Measurements from ENCODE around the gene MMRN2.

MMRN2 gene

GRCh38 chr10:86970162-86970981 is 13.0 kb upstream of the MMRN2 start:
- peak; percentile 36 for DNase-seq

- no peak for DNase-seq
Measured at GRCh38 chr10:86969421-86970041, 12.1 kb upstream of the MMRN2 start.

- no peak for DNase-seq
Measured at GRCh38 chr10:86968994-86969355, 11.6 kb upstream of the MMRN2 start.

GRCh38 chr10:86968271-86968993 is 11.0 kb upstream of the MMRN2 start, which contains the start of gene ADIRF:
Gene ADIRF (plus strand): TSS chr10:86968482. CDS start chr10:86968545, 63 bp downstream.
- peak; percentile 46 for DNase-seq

GRCh38 chr10:86967481-86967941 is 10.1 kb upstream of the MMRN2 start:
- no peak for DNase-seq

- no peak for DNase-seq
Measured at GRCh38 chr10:86965986-86966654, 8.7 kb upstream of the MMRN2 start.

GRCh38 chr10:86964847-86965190 is 7.4 kb upstream of the MMRN2 start:
- DNase-seq, result no peak

- DNase-seq, result no peak
Measured at GRCh38 chr10:86964061-86964846, 6.8 kb upstream of the MMRN2 start.

GRCh38 chr10:86963341-86963919 is 6.0 kb upstream of the MMRN2 start:
- DNase-seq, result no peak

- no peak for DNase-seq
Measured at GRCh38 chr10:86962981-86963310, 5.5 kb upstream of the MMRN2 start.

- DNase-seq, result no peak
Measured at GRCh38 chr10:86962136-86962980, 4.9 kb upstream of the MMRN2 start.

- DNase-seq, result no peak
Measured at GRCh38 chr10:86961481-86962091, 4.2 kb upstream of the MMRN2 start.

- DNase-seq, result no peak
Measured at GRCh38 chr10:86960863-86961434, 3.5 kb upstream of the MMRN2 start.

GRCh38 chr10:86960003-86960862 is 2.8 kb upstream of the MMRN2 start:
- DNase-seq, result no peak

GRCh38 chr10:86959737-86960002 is 2.3 kb upstream of the MMRN2 start:
- DNase-seq, result no peak

GRCh38 chr10:86958901-86959736 is 1.7 kb upstream of the MMRN2 start:
- DNase-seq, result no peak

GRCh38 chr10:86958116-86958900 is 893 bp upstream of the MMRN2 start, which contains the start of gene SNCG:
Gene SNCG (plus strand): TSS chr10:86958599. CDS start chr10:86958698, 99 bp downstream.
- no peak for DNase-seq
